ENCODE data around the gene SOCS1.

GRCh38 chr16:11289202-11289601 lies 33.2 kb upstream of the SOCS1 start:
- TF ChIP-seq CTCF (IDR thresholded peaks at IDR 0.05) (no peak), POLR2A (IDR thresholded peaks at IDR 0.05) (no peak)

All from right lobe of liver (tissue), 4 donors.